DOHH2 (cell line): ENCODE results near the gene TGM3.

Experiments
- H3F3A ChIP-seq: fragments of 200-600 bp; sonication (generic), shearing (Covaris generic); 2 replicates; pipeline ENCODE4 v1.6.0; 2016; ENCODE audit warnings: antibody characterized with exemption, mild to moderate bottlenecking; ENCODE audit not compliant: control insufficient read depth, insufficient read depth
- H3K27ac ChIP-seq: fragments of 200-600 bp; sonication (generic); 2 replicates; pipeline ENCODE4 v1.5.1; 2014; ENCODE audit warnings: low read depth, mild to moderate bottlenecking, low read length, moderate library complexity
- H3K27me3 ChIP-seq: fragments of 200-600 bp; sonication (generic); 2 replicates; pipeline ENCODE4 v1.6.1; 2014; ENCODE audit warnings: mild to moderate bottlenecking, low read length, mixed read lengths; ENCODE audit not compliant: control insufficient read depth
- H3K36me3 ChIP-seq: fragments of 200-600 bp; sonication (generic); 2 replicates; pipeline ENCODE4 v1.6.1; 2014; ENCODE audit warnings: mild to moderate bottlenecking, low read length, moderate library complexity, mixed read lengths; ENCODE audit not compliant: control insufficient read depth
- H3K4me1 ChIP-seq: fragments of 200-600 bp; sonication (generic); 2 replicates; pipeline ENCODE4 v1.6.1; 2014; ENCODE audit warnings: mild to moderate bottlenecking, low read length, mixed read lengths; ENCODE audit not compliant: control insufficient read depth
- H3K4me2 ChIP-seq: fragments of 200-600 bp; sonication (generic); 2 replicates; pipeline ENCODE4 v1.6.0; 2014; ENCODE audit warnings: mild to moderate bottlenecking, low read length, moderate library complexity
- H3K4me3 ChIP-seq: fragments of 200-600 bp; sonication (generic); 2 replicates; pipeline ENCODE4 v1.5.1; 2014; ENCODE audit warnings: mild to moderate bottlenecking, low read length, mixed read lengths
- H3K79me2 ChIP-seq: fragments of 200-600 bp; sonication (generic); 2 replicates; pipeline ENCODE4 v1.6.1; 2014; ENCODE audit warnings: mild to moderate bottlenecking, low read length, mixed read lengths; ENCODE audit not compliant: control insufficient read depth
- H3K9me2 ChIP-seq: fragments of 200-600 bp; sonication (generic); replicated peaks from 2 replicates; pipeline ENCODE4 v1.6.1; 2014; ENCODE audit warnings: mild to moderate bottlenecking, low read length, mixed read lengths; ENCODE audit not compliant: control insufficient read depth
- H3K9me3 ChIP-seq: fragments of 200-600 bp; sonication (generic); 2 replicates; pipeline ENCODE4 v1.6.1; 2014; ENCODE audit warnings: antibody characterized with exemption, low read length, mixed read lengths; ENCODE audit not compliant: control insufficient read depth, insufficient read depth
- H4K20me1 ChIP-seq: fragments of 200-600 bp; sonication (generic); 2 replicates; pipeline ENCODE4 v1.6.0; 2014; ENCODE audit warnings: low read depth, mild to moderate bottlenecking, antibody characterized with exemption, low read length, moderate library complexity; ENCODE audit not compliant: control insufficient read depth, insufficient read depth
- CTCF ChIP-seq: fragments of 200-600 bp; sonication (generic); IDR thresholded peaks from one replicate; pipeline ENCODE4 v1.5.1; 2014; ENCODE audit warnings: antibody characterized with exemption, mild to moderate bottlenecking, low read depth, low read length; ENCODE audit not compliant: poor library complexity, severe bottlenecking
- EZH2phosphoT487 ChIP-seq: fragments of 200-600 bp; sonication (generic); IDR thresholded peaks from 2 replicates; pipeline ENCODE4 v1.6.1; 2017; ENCODE audit warnings: borderline replicate concordance, mild to moderate bottlenecking, antibody characterized with exemption, low read length, moderate library complexity, mixed read lengths

TGM3 gene

DNA sequence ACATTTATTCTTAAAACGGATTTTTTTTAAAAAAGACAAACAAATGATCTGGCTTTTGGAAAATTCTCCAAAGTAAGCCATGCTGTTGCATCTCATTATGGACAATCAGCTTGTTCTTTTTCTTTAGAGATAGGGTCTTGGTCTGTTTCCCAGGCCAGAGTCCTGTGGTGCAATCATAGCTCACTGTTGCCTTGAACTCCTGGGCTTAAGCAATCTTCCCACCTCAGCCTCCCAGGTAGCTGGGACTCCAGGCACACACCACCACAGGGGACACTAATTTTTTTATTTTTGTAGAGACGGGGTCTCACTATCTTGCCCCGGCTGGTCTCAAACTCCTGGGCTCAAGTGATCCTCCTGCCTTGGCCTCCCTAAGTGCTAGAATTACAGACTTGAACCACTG, 45.9 kb upstream of the TGM3 start:
- no peaks in the 10 kb centered on the region for H3K9me2 ChIP-seq
- no peaks in the 10 kb centered on the region for H3K79me2 ChIP-seq
- H3K36me3 ChIP-seq, result no peaks in the 10 kb centered on the region
- H3K9me3 ChIP-seq, result no peaks in the 10 kb centered on the region
- H3F3A ChIP-seq, result no peaks in the 10 kb centered on the region
- no peak for TF ChIP-seq EZH2phosphoT487
- no peak for TF ChIP-seq CTCF
- peaks cover 16% of the 10 kb centered on the region for H3K27me3 ChIP-seq
- no peak overlapping the region for H3K27ac ChIP-seq
- H3K4me1 ChIP-seq, result no peaks in the 10 kb centered on the region
- H4K20me1 ChIP-seq, result no peaks in the 10 kb centered on the region
- no peak overlapping the region for H3K4me3 ChIP-seq
- no peak overlapping the region for H3K4me2 ChIP-seq

DNA sequence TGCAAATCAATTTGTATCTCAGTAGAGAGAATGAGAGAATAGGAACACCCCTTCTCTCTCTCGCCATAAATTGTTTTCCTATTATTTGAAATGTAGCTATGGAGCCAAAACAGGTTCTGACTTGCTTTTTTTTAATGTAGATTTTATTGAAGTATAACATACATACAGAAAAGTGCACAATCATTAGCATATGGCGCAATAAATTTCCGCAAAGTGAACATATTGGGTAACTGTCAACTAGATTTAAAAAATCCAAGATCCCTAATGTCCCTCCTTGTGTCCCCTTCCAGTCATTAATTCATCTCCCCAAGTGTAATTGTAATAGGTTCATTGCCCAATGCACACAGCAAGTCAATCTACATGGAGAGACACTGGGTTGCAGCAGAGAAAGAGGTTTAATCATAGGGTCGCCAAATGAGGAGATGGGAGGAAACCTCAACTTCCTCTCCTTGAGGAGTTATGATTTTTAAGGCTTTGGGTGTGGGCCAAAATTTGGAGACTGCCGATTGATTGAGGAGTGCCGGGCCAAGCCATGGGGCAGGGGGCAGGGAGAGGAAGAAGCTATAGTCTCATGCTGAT, 43.3 kb upstream of the TGM3 start:
- Histone ChIP-seq H3K4me1 (no peaks in the 10 kb centered on the region), H3K36me3 (no peaks in the 10 kb centered on the region), H3K4me3 (no peak overlapping the region), H3F3A (no peaks in the 10 kb centered on the region), H3K27ac (no peak overlapping the region), H4K20me1 (no peaks in the 10 kb centered on the region), H3K4me2 (no peak overlapping the region), H3K79me2 (no peaks in the 10 kb centered on the region), H3K27me3 (peaks cover 7% of the 10 kb centered on the region), H3K9me3 (no peaks in the 10 kb centered on the region), H3K9me2 (no peaks in the 10 kb centered on the region)
- TF ChIP-seq EZH2phosphoT487, result no peak
- no peak for TF ChIP-seq CTCF

DNA sequence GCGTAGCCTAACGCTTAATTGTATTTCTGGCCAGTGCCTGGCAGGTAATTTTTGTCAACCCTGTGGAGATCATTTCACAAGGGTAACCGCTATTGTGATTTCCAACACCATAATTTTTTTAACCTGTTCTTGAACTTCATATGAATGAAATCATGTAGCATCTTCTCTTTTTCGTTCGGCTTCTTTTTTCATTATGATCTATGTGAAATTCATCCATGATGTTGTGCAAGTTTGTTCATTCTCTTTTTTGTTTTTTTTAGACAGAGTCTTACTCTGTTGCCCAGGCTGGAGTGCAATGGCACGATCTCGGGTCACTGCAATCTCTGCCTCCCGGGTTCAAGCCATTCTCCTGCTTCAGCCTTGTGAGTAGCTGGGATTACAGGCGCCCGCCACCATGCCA, 42.5 kb upstream of the TGM3 start:
- H3K36me3 ChIP-seq, result no peaks in the 10 kb centered on the region
- H3K4me2 ChIP-seq, result no peak overlapping the region
- H3K4me3 ChIP-seq, result no peak overlapping the region
- H3F3A ChIP-seq, result no peaks in the 10 kb centered on the region
- H4K20me1 ChIP-seq, result no peaks in the 10 kb centered on the region
- peaks cover 7% of the 10 kb centered on the region for H3K27me3 ChIP-seq
- H3K4me1 ChIP-seq, result no peaks in the 10 kb centered on the region
- no peaks in the 10 kb centered on the region for H3K9me3 ChIP-seq
- TF ChIP-seq EZH2phosphoT487, result no peak
- no peak for TF ChIP-seq CTCF
- no peaks in the 10 kb centered on the region for H3K79me2 ChIP-seq
- no peaks in the 10 kb centered on the region for H3K9me2 ChIP-seq
- no peak overlapping the region for H3K27ac ChIP-seq

DNA sequence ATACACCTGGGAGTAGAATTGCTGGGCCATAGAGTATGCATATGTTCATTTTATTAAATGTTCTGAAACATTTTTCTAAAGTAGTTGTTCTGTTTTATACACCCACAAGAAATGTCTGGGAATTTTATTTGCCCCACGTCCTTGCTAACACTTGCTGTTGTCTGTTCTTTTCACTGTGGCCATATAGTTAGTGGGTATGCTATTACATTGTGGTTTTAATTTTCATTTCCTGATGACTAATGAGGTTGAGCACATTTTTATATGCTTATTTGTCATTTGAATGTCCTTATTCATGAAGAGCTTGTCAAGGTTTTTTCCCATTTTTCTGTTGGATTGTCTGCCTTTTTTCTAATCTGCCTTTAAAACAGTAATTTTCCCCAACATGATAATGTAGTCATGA, 41.5 kb upstream of the TGM3 start:
- no peak overlapping the region for H3K4me3 ChIP-seq
- no peaks in the 10 kb centered on the region for H4K20me1 ChIP-seq
- H3K79me2 ChIP-seq, result no peaks in the 10 kb centered on the region
- no peaks in the 10 kb centered on the region for H3K9me2 ChIP-seq
- no peak overlapping the region for H3K4me2 ChIP-seq
- no peak overlapping the region for H3K27ac ChIP-seq
- H3K9me3 ChIP-seq, result no peaks in the 10 kb centered on the region
- no peaks in the 10 kb centered on the region for H3K4me1 ChIP-seq
- no peak for TF ChIP-seq EZH2phosphoT487
- no peak for TF ChIP-seq CTCF
- H3F3A ChIP-seq, result no peaks in the 10 kb centered on the region
- H3K36me3 ChIP-seq, result no peaks in the 10 kb centered on the region
- peaks cover 7% of the 10 kb centered on the region for H3K27me3 ChIP-seq
